OCI-LY7 (cell line): Measurements from ENCODE around the gene ACAP3. TPM values are rescaled to one million over a fixed set of nuclear protein-coding genes. Genes with fewer than 3 reads are reported as not detected.

Experiments
- BruUV-seq: library from RNA; stranded (reverse); fragments of 400-500 nt; replicated peaks from 2 replicates; lab custom pipeline; 2021; lab: Mats Ljungman, UMichigan
- CTCF ChIA-PET: fragments of 300-600 bp; sonication (Branson Sonifier 250); formaldehyde crosslinking; loops from one replicate; lab custom pipeline; 2022; ENCODE audit warnings: antibody characterized with exemption; ENCODE audit not compliant: unreplicated experiment; lab: Charles Lee
- POLR2A ChIA-PET: fragments of 300-600 bp; sonication (Branson Sonifier 250); formaldehyde crosslinking; loops from one replicate; lab custom pipeline; 2022; ENCODE audit warnings: antibody characterized with exemption; lab: Charles Lee
- DNase-seq: peaks from one replicate; pipeline ENCODE4 v3.0.0-alpha.2; 2015; ENCODE audit warnings: low spot score
- H2AFZ ChIP-seq: fragments of 200-600 bp; sonication (generic), shearing (Covaris generic); 2 replicates; pipeline ENCODE4 v1.6.1; 2014; ENCODE audit warnings: mild to moderate bottlenecking, antibody characterized with exemption, low read length, moderate library complexity
- H3K27ac ChIP-seq: fragments of 200-600 bp; sonication (generic); 2 replicates; pipeline ENCODE4 v1.5.1; 2014; ENCODE audit warnings: mixed run types, low read depth, mild to moderate bottlenecking, moderate library complexity, low read length, inconsistent platforms; ENCODE audit not compliant: poor library complexity, severe bottlenecking
- H3K36me3 ChIP-seq: fragments of 200-600 bp; sonication (generic); 2 replicates; pipeline ENCODE4 v1.6.1; 2014; ENCODE audit warnings: mild to moderate bottlenecking, antibody characterized with exemption, low read length, moderate library complexity, mixed read lengths; ENCODE audit not compliant: insufficient read depth
- H3K4me1 ChIP-seq: fragments of 200-600 bp; sonication (generic); 2 replicates; pipeline ENCODE4 v1.5.1; 2014; ENCODE audit warnings: mild to moderate bottlenecking, low read length; ENCODE audit not compliant: insufficient read depth, poor library complexity, severe bottlenecking
- H3K4me2 ChIP-seq: fragments of 200-600 bp; sonication (generic); 2 replicates; pipeline ENCODE4 v1.6.1; 2014; ENCODE audit warnings: mild to moderate bottlenecking, low read length
- H3K4me3 ChIP-seq: fragments of 200-600 bp; sonication (generic); 2 replicates; pipeline ENCODE4 v1.5.1; 2014; ENCODE audit warnings: mild to moderate bottlenecking, low read depth, low read length; ENCODE audit not compliant: poor library complexity, severe bottlenecking
- H3K79me2 ChIP-seq: fragments of 200-600 bp; sonication (generic); 2 replicates; pipeline ENCODE4 v1.6.1; 2016; ENCODE audit warnings: low read depth, mild to moderate bottlenecking, low read length, moderate library complexity, mixed read lengths; ENCODE audit not compliant: insufficient read depth
- H3K9me2 ChIP-seq: fragments of 200-600 bp; sonication (generic); 2 replicates; pipeline ENCODE4 v1.6.1; 2016; ENCODE audit warnings: mild to moderate bottlenecking, low read length, mixed read lengths; ENCODE audit not compliant: insufficient read depth
- H3K9me3 ChIP-seq: fragments of 200-600 bp; sonication (generic); 2 replicates; pipeline ENCODE4 v1.6.1; 2014; ENCODE audit warnings: mild to moderate bottlenecking, mixed run types, low read length, mixed read lengths
- H4K20me1 ChIP-seq: fragments of 200-600 bp; sonication (generic); 2 replicates; pipeline ENCODE4 v1.6.1; 2014; ENCODE audit warnings: mild to moderate bottlenecking, antibody characterized with exemption, low read length, moderate library complexity, mixed read lengths; ENCODE audit not compliant: insufficient read depth
- EZH2phosphoT487 ChIP-seq: fragments of 200-600 bp; sonication (generic); IDR thresholded peaks from 2 replicates; pipeline ENCODE4 v1.6.1; 2018; ENCODE audit warnings: low read depth, borderline replicate concordance, mild to moderate bottlenecking, mixed run types, antibody characterized with exemption, low read length, moderate library complexity, mixed read lengths
- intact Hi-C: fragments of 100-400 bp; cut with micrococcal nuclease; formaldehyde crosslinking; loops from one replicate; pipeline ENCODE4 v1.10.0; 2022; ENCODE audit not compliant: unreplicated experiment
- total RNA-seq, 2 experiments: library from RNA; depleted of rRNA in 1 of 2; stranded (reverse); fragments of >200 nt in 1 of 2; shearing (Covaris generic) in 1 of 2; gene quantifications; 2 replicates each; pipeline ENCODE4 v1.2.3, GENCODE V29; 2014 to 2022
- TF ChIP-seq, protein P1 (sequence below): fragments of 200-600 bp; sonication (generic); conservative IDR thresholded peaks from 2 replicates; pipeline ENCODE4 v1.5.1; 2014; ENCODE audit warnings: mild to moderate bottlenecking, antibody characterized with exemption, low read length, moderate library complexity, mixed read lengths

ACAP3 gene
- total RNA-seq, 2 experiments from 2014 or later: 26.3 to 47.6 TPM

- H3K79me2 ChIP-seq: peaks cover 5% of the 10 kb centered on the region
- no peak overlapping the region for H3K27ac ChIP-seq
- no peak overlapping the region for H3K4me3 ChIP-seq
- no peak for TF ChIP-seq EZH2phosphoT487
- TF ChIP-seq, protein P1, sequence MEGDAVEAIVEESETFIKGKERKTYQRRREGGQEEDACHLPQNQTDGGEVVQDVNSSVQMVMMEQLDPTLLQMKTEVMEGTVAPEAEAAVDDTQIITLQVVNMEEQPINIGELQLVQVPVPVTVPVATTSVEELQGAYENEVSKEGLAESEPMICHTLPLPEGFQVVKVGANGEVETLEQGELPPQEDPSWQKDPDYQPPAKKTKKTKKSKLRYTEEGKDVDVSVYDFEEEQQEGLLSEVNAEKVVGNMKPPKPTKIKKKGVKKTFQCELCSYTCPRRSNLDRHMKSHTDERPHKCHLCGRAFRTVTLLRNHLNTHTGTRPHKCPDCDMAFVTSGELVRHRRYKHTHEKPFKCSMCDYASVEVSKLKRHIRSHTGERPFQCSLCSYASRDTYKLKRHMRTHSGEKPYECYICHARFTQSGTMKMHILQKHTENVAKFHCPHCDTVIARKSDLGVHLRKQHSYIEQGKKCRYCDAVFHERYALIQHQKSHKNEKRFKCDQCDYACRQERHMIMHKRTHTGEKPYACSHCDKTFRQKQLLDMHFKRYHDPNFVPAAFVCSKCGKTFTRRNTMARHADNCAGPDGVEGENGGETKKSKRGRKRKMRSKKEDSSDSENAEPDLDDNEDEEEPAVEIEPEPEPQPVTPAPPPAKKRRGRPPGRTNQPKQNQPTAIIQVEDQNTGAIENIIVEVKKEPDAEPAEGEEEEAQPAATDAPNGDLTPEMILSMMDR: peak; percentile 48; the same call in 1 of the 2 replicates
- intact Hi-C loops: no loop called here
- H2AFZ ChIP-seq: no peak overlapping the region
- ChIA-PET CTCF (no interaction called here), POLR2A (no interaction called here)
- no TSS peak for BruUV-seq
- no peaks in the 10 kb centered on the region for H3K4me1 ChIP-seq
- DNase-seq: no peak
- no peaks in the 10 kb centered on the region for H4K20me1 ChIP-seq
- no peaks in the 10 kb centered on the region for H3K9me3 ChIP-seq
- peaks cover 78% of the 10 kb centered on the region for H3K36me3 ChIP-seq
- no peak overlapping the region for H3K4me2 ChIP-seq
- H3K9me2 ChIP-seq: no peaks in the 10 kb centered on the region
Measured at GRCh38 chr1:1264868-1265272, 42.9 kb downstream of the ACAP3 start.

DNA sequence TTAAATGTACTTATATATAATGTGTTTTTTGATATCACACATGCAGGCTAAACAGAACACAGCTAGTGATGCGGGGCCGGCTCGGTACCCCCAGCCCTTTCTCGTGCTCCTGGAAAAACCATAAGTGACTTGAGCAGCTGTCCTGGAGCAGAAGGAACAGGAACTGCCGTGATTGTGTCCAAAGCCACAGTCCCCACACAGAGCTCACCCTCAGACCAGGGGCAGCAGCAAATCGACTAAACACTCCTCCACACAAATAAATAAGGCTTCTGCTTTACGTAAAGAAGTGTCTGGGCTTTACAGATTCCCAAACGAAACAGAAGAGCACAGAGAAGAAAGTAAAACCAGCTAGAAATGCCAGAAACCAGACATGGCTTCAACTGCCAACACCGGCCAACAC lies 43.7 kb downstream of the ACAP3 start:
- Histone ChIP-seq H3K9me2 (no peaks in the 10 kb centered on the region), H3K4me1 (no peaks in the 10 kb centered on the region), H4K20me1 (no peaks in the 10 kb centered on the region), H3K9me3 (no peaks in the 10 kb centered on the region), H3K36me3 (peaks cover 83% of the 10 kb centered on the region), H3K79me2 (no peaks in the 10 kb centered on the region), H2AFZ (no peak overlapping the region), H3K4me3 (no peak overlapping the region), H3K27ac (no peak overlapping the region), H3K4me2 (no peak overlapping the region)
- ChIA-PET CTCF (no interaction called here), POLR2A (no interaction called here)
- intact Hi-C loops: no loop called here
- TSS peak; percentile 18 for BruUV-seq
- no peak for DNase-seq
- TF ChIP-seq EZH2phosphoT487: no peak
- TF ChIP-seq, protein P1: no peak

GRCh38 chr1:1262758-1263157 lies 45.0 kb downstream of the ACAP3 start:
- Histone ChIP-seq H2AFZ (no peak overlapping the region), H4K20me1 (no peaks in the 10 kb centered on the region), H3K27ac (no peak overlapping the region), H3K4me2 (no peak overlapping the region), H3K36me3 (peaks cover 77% of the 10 kb centered on the region), H3K4me3 (no peak overlapping the region), H3K4me1 (no peaks in the 10 kb centered on the region), H3K9me3 (no peaks in the 10 kb centered on the region), H3K9me2 (no peaks in the 10 kb centered on the region), H3K79me2 (no peaks in the 10 kb centered on the region)
- intact Hi-C loops: no loop called here
- ChIA-PET POLR2A (no interaction called here), CTCF (no interaction called here)
- no peak for DNase-seq
- BruUV-seq: no TSS peak
- TF ChIP-seq EZH2phosphoT487: no peak
- TF ChIP-seq, protein P1: no peak
